GM12878 (cell line): ENCODE data around the gene HAAO. TPM values are rescaled to one million over a fixed set of nuclear protein-coding genes. Genes with fewer than 3 reads are reported as not detected.
A peak's percentile ranks its signal among the peaks of the same experiment; 100 is the strongest.

Source experiments
- ATAC-seq: fragments of 200-7000 bp; cut with Tn5 transposase; 3 replicates; pipeline ENCODE4 v1.9.1; 2020; ENCODE audit warnings: mild to moderate bottlenecking, moderate library complexity
- BruUV-seq: library from RNA; stranded (reverse); fragments of 400-500 nt; replicated peaks from 2 replicates; lab custom pipeline; 2021; lab: Mats Ljungman, UMichigan
- CTCF ChIA-PET: fragments of 300-600 bp; sonication (Branson Sonifier 250); formaldehyde crosslinking; extraction: SDS; loops from one replicate; lab custom pipeline; 2021; ENCODE audit warnings: inconsistent platforms; lab: Yijun Ruan, JAX
- POLR2A ChIA-PET: fragments of 350-600 bp; formaldehyde crosslinking; extraction: SDS; loops from one replicate; lab custom pipeline; 2021; ENCODE audit warnings: inconsistent platforms; lab: Charles Lee
- RAD21 ChIA-PET: fragments of 300-600 bp; sonication (Branson Sonifier 250); formaldehyde crosslinking; loops from one replicate; lab custom pipeline; 2023; ENCODE audit warnings: antibody characterized with exemption; ENCODE audit not compliant: unreplicated experiment; lab: Charles Lee
- SMC1A ChIA-PET: fragments of 300-600 bp; sonication (Branson Sonifier 250); formaldehyde crosslinking; loops from one replicate; lab custom pipeline; 2023; ENCODE audit not compliant: unreplicated experiment, uncharacterized antibody; lab: Charles Lee
- DNase-seq: peaks from one replicate; pipeline ENCODE4 v3.0.0-alpha.2; 2011; ENCODE audit warnings: low read depth, low spot score
- FAIRE-seq: peaks from 3 replicates; lab custom pipeline; 2011; peaks lifted over from hg19 to GRCh38; lab: Jason Lieb, UNC
- H2AFZ ChIP-seq: 2 replicates; pipeline ENCODE4 v1.6.0; 2011; ENCODE audit warnings: low read depth, low read length, control low read depth; ENCODE audit not compliant: control insufficient read depth
- H3K27ac ChIP-seq: 2 replicates; pipeline ENCODE4 v1.5.1; 2011; ENCODE audit warnings: control low read depth; ENCODE audit not compliant: control insufficient read depth, insufficient read depth
- H3K27me3 ChIP-seq, 2 experiments: replicated peaks in 1 of 2; 2 replicates each; pipeline versions ENCODE4 v1.6.0 to v1.6.1; 2011; ENCODE audit warnings: low read length in 1 of 2; ENCODE audit not compliant: control insufficient read depth in 2 of 2, insufficient read depth in 2 of 2
- H3K36me3 ChIP-seq, 2 experiments: 2 replicates each; pipeline ENCODE4 v1.5.1; 2011; ENCODE audit warnings: low read length in 1 of 2; ENCODE audit not compliant: control insufficient read depth in 2 of 2, insufficient read depth in 2 of 2
- H3K4me1 ChIP-seq: 2 replicates; pipeline ENCODE4 v1.6.1; 2011; ENCODE audit warnings: mild to moderate bottlenecking, low read length, moderate library complexity, mixed read lengths; ENCODE audit not compliant: control insufficient read depth, insufficient read depth
- H3K4me2 ChIP-seq: 2 replicates; pipeline ENCODE4 v1.6.0; 2011; ENCODE audit warnings: control low read depth; ENCODE audit not compliant: control insufficient read depth, insufficient read depth
- H3K4me3 ChIP-seq: fragments of 200-600 bp; sonication (generic); 2 replicates; pipeline ENCODE4 v1.5.1; 2016
- H3K79me2 ChIP-seq: 2 replicates; pipeline ENCODE4 v1.6.0; 2011; ENCODE audit warnings: low read length; ENCODE audit not compliant: control insufficient read depth, insufficient read depth
- H3K9ac ChIP-seq: 2 replicates; pipeline ENCODE4 v1.8.0; 2011; ENCODE audit warnings: low read length, control low read depth, mixed read lengths; ENCODE audit not compliant: control insufficient read depth, insufficient read depth
- H3K9me3 ChIP-seq: replicated peaks from 3 replicates; pipeline ENCODE4 v1.5.1; 2011; ENCODE audit warnings: mild to moderate bottlenecking, low read length; ENCODE audit not compliant: control insufficient read depth, insufficient read depth
- H4K20me1 ChIP-seq: 2 replicates; pipeline ENCODE4 v1.6.0; 2011; ENCODE audit not compliant: control insufficient read depth, insufficient read depth
- CBX5 ChIP-seq: sonication (generic); IDR thresholded peaks from 2 replicates; pipeline ENCODE4 v1.6.1; 2016; ENCODE audit warnings: low read depth, moderate library complexity, mild to moderate bottlenecking, inconsistent platforms
- CUX1 ChIP-seq: IDR thresholded peaks from 2 replicates; pipeline ENCODE4 v1.6.1; 2012; ENCODE audit warnings: improper control_type of control experiment, low read depth, low read length; ENCODE audit not compliant: insufficient replicate concordance
- EP300 ChIP-seq, 2 experiments: fragments of 150-350 bp in 1 of 2; IDR thresholded peaks; 2 replicates each; pipeline ENCODE4 v1.6.1; 2011 to 2012; ENCODE audit warnings: low read depth in 2 of 2, low read length in 2 of 2, borderline replicate concordance in 1 of 2, improper control_type of control experiment in 1 of 2, inconsistent platforms in 1 of 2; ENCODE audit not compliant: control insufficient read depth in 1 of 2
- IKZF2 ChIP-seq, 2 experiments: fragments of 450-650 bp; IDR thresholded peaks; 2 replicates each; pipeline ENCODE4 v1.6.1; 2017; ENCODE audit warnings: mild to moderate bottlenecking in 2 of 2, moderate library complexity in 2 of 2
- MAX ChIP-seq: IDR thresholded peaks from 2 replicates; pipeline ENCODE4 v1.6.1; 2012; ENCODE audit warnings: low read depth, low read length, improper control_type of control experiment
- MTA2 ChIP-seq: fragments of 450-650 bp; IDR thresholded peaks from 2 replicates; pipeline ENCODE4 v1.6.1; 2016; ENCODE audit warnings: low read depth, mild to moderate bottlenecking, moderate library complexity
- NBN ChIP-seq: fragments of 450-650 bp; IDR thresholded peaks from 2 replicates; pipeline ENCODE4 v1.6.1; 2016
- NR2F1 ChIP-seq: fragments of 450-650 bp; conservative IDR thresholded peaks from 2 replicates; pipeline ENCODE4 v1.6.1; 2017; ENCODE audit warnings: mild to moderate bottlenecking
- SKIL ChIP-seq: fragments of 450-650 bp; IDR thresholded peaks from 2 replicates; pipeline ENCODE4 v1.6.1; 2017; ENCODE audit warnings: mild to moderate bottlenecking, low read depth, inconsistent platforms; ENCODE audit not compliant: poor library complexity, severe bottlenecking
- SMC3 ChIP-seq: IDR thresholded peaks from 2 replicates; pipeline ENCODE4 v1.6.1; 2011; ENCODE audit warnings: low read length, improper control_type of control experiment, borderline replicate concordance
- USF2 ChIP-seq: IDR thresholded peaks from 2 replicates; pipeline ENCODE4 v1.6.1; 2011; ENCODE audit warnings: low read depth, low read length, improper control_type of control experiment, borderline replicate concordance
- ZNF274 ChIP-seq: IDR thresholded peaks from one replicate; pipeline ENCODE4 v1.8.0; 2011; ENCODE audit not compliant: insufficient read length, insufficient read depth
- ZZZ3 ChIP-seq: IDR thresholded peaks from 2 replicates; pipeline ENCODE4 v1.6.1; 2011; ENCODE audit warnings: low read depth; ENCODE audit not compliant: control insufficient read depth, insufficient read length
- WGBS: methylation state at CpG from one replicate; pipeline ENCODE4 v1.1.6; 2016; ENCODE audit warnings: low lambda C conversion rate; ENCODE audit not compliant: insufficient replicate concordance, insufficient coverage; ENCODE audit errors: missing lambda C conversion rate; 5-methylcytosine and 5-hydroxymethylcytosine counted together
- in situ Hi-C: fragments of 300-500 bp; cut with MboI; formaldehyde crosslinking; loops from 9 replicates; pipeline ENCODE4 v1.14.3; 2018; ENCODE audit warnings: mixed read lengths
- intact Hi-C: fragments of 100-400 bp; cut with micrococcal nuclease; formaldehyde crosslinking; loops from one replicate; pipeline ENCODE4 v1.14.2; 2022; ENCODE audit not compliant: unreplicated experiment
- polyA plus RNA-seq, 11 experiments: library from polyadenylated mRNA; depleted of rRNA in 4 of 11; unstranded in 6 of 11; stranded (reverse) in 5 of 11; fragments of >200 nt; fragmentation: Nextera tagmentation in 4 of 11; fragmentation: Illumina TruSeq in 1 of 11; extraction: Ambion mirVana in 4 of 11; extraction: Trizol in 1 of 11; gene quantifications; 1 replicate in 1 of 11; 2 replicates in 10 of 11; pipeline versions ENCODE4 v1.2.1 to v1.2.3, GENCODE V29; 2011 to 2016; ENCODE audit warnings: inconsistent platforms in 2 of 11, missing spikeins in 2 of 11, low read depth in 1 of 11
- total RNA-seq, 4 experiments: library from RNA; depleted of rRNA in 3 of 4; stranded (reverse); fragments of >200 nt in 3 of 4; fragmentation: Illumina TruSeq in 1 of 4; extraction: Trizol in 1 of 4; gene quantifications; 2 replicates each; pipeline versions ENCODE4 v1.2.1 to v1.2.3, GENCODE V29; 2013 to 2021

Gene HAAO
- total and polyA plus RNA-seq, 10 of the 15 experiments (the other 5 are each of a cell fraction or from before 2014, with no cell fraction given) = 4.3 to 58.7 (median 26.8) TPM

- Histone ChIP-seq H3K27me3 (no peaks in the 10 kb centered on the region), H3K27ac (peak overlapping the region; percentile 24), H2AFZ (no peak overlapping the region; the same call in 1 of the 2 replicates), H3K79me2 (no peaks in the 10 kb centered on the region), H3K4me1 (peaks cover 52% of the 10 kb centered on the region), H3K36me3 (no peaks in the 10 kb centered on the region), H3K4me2 (peak overlapping the region; percentile 5), H3K9ac (0 out of 2 replicates have a peak overlapping the region, but pooled peaks have one; percentile 7), H3K4me3 (no peak overlapping the region), H4K20me1 (no peaks in the 10 kb centered on the region), H3K9me3 (no peaks in the 10 kb centered on the region)
- intact Hi-C loops = loop anchor here (1.0 to 10.0 kb wide), 3 partner anchors 32 to 259 kb away; partner anchors contain the start of genes HAAO and KCNG3
- peak; percentile 71 for FAIRE-seq
- in situ Hi-C loops = no loop called here
- peak; percentile 80 for ATAC-seq
- WGBS = 27% methylated on average over 11 of the region's 11 CpGs
- BruUV-seq = no TSS peak
- ChIA-PET SMC1A (interaction anchor here (0.6 to 6.0 kb wide), 16 partner anchors 10 to 179 kb away, joined by 3 to 60 read pairs (median 4); partner anchors contain the start of gene HAAO), RAD21 (interaction anchor here (0.9 to 4.5 kb wide), 9 partner anchors 9 to 91 kb away, joined by 3 to 39 read pairs (median 6); no protein-coding TSS in a partner anchor), CTCF (interaction anchor here (0.9 to 1.8 kb wide), 9 partner anchors 12 to 90 kb away, joined by 3 to 9 read pairs (median 4); no protein-coding TSS in a partner anchor), POLR2A (interaction anchor here (0.5 to 4.8 kb wide), 8 partner anchors 9 to 71 kb away, joined by 3 to 30 read pairs (median 5); no protein-coding TSS in a partner anchor)
- DNase-seq = peak; percentile 76
- TF ChIP-seq NBN (peak; percentile 59; the same call in 1 of the 2 replicates), CUX1 (peak; percentile 53), NR2F1 (peak; percentile 85), EP300 (IDR thresholded peaks at IDR 0.05; ENCODE audit: borderline replicate concordance in 1 of 2, control insufficient read depth in 1 of 2, low read depth in 2 of 2, low read length in 2 of 2) (peak; percentile 27 to 63; a peak in 1 of 4 replicates), MAX (peak; percentile 32), ZNF274 (no peak), IKZF2 (IDR thresholded peaks at IDR 0.05) (peak; percentile 58 to 66; a peak in 3 of 4 replicates), USF2 (peak; percentile 50), CBX5 (no peak), MTA2 (peak; percentile 67), SKIL (peak; percentile 45), ZZZ3 (no peak), SMC3 (no peak)
Measured at GRCh38 chr2:42754021-42754775, 38.2 kb downstream of the HAAO start.
